ENCODE measurements around the gene RBM3. TPM values are rescaled to one million over a fixed set of nuclear protein-coding genes. Genes with fewer than 3 reads are reported as not detected.
A peak's percentile ranks its signal among the peaks of the same experiment; 100 is the strongest.
"Not testable (repeated sequence)": the region's sequence is repeated elsewhere in the genome, so short reads cannot be mapped to it uniquely, and the experiment has no call there.

The RBM3 gene
- total RNA-seq = 273 TPM

GRCh38 chrX:48574270-48575266 is at the start of gene RBM3:
TSS of gene RBM3 (plus strand) at chrX:48574484. CDS start at chrX:48575181, 697 bp downstream.
- peak; percentile 92 for ATAC-seq

- not testable (repeated sequence) for ATAC-seq
Measured at GRCh38 chrX:48525853-48526252, 48.4 kb upstream of the RBM3 start.

GRCh38 chrX:48530736-48531135 is 43.5 kb upstream of the RBM3 start:
- ATAC-seq = peak; percentile 30

GRCh38 chrX:48531358-48531959 is 42.8 kb upstream of the RBM3 start:
- ATAC-seq = peak; percentile 74

- peak; percentile 19 for ATAC-seq
Measured at GRCh38 chrX:48532161-48532560, 42.1 kb upstream of the RBM3 start.

GRCh38 chrX:48533165-48533564 is 41.1 kb upstream of the RBM3 start:
- ATAC-seq = peak; percentile 60

- no peak for ATAC-seq
Measured at GRCh38 chrX:48538641-48539344, 35.5 kb upstream of the RBM3 start.

- peak; percentile 96 for ATAC-seq
Measured at GRCh38 chrX:48539345-48540027, 34.8 kb upstream of the RBM3 start, which contains the start of gene TBC1D25. TSS of gene TBC1D25 (plus strand) at chrX:48539714. CDS start at chrX:48539798, 84 bp downstream.

GRCh38 chrX:48540028-48540375 is 34.3 kb upstream of the RBM3 start:
- peak; percentile 66 for ATAC-seq

- no peak for ATAC-seq
Measured at GRCh38 chrX:48540480-48540879, 33.8 kb upstream of the RBM3 start.

- no peak for ATAC-seq
Measured at GRCh38 chrX:48541140-48541814, 33.0 kb upstream of the RBM3 start.

GRCh38 chrX:48548871-48549270 is 25.4 kb upstream of the RBM3 start:
- no peak for ATAC-seq

GRCh38 chrX:48555731-48556325 is 18.5 kb upstream of the RBM3 start:
- not testable (repeated sequence) for ATAC-seq

- ATAC-seq = peak; percentile 94
Measured at GRCh38 chrX:48558271-48558670, 16.0 kb upstream of the RBM3 start.

- ATAC-seq = no peak
Measured at GRCh38 chrX:48559636-48560035, 14.6 kb upstream of the RBM3 start.

- no peak for ATAC-seq
Measured at GRCh38 chrX:48560056-48560455, 14.2 kb upstream of the RBM3 start.

GRCh38 chrX:48560681-48561080 is 13.6 kb upstream of the RBM3 start:
- no peak for ATAC-seq

- peak; percentile 41 for ATAC-seq
Measured at GRCh38 chrX:48569958-48570357, 4.3 kb upstream of the RBM3 start.

GRCh38 chrX:48573690-48574269 is 504 bp upstream of the RBM3 start:
- ATAC-seq = peak; percentile 7

GRCh38 chrX:48575642-48576041 is 1.4 kb downstream of the RBM3 start:
- no peak for ATAC-seq

- no peak for ATAC-seq
Measured at GRCh38 chrX:48576108-48576507, 1.8 kb downstream of the RBM3 start.
